ENCODE data around the gene RARS2. TPM values are rescaled to one million over a fixed set of nuclear protein-coding genes. Genes with fewer than 3 reads are reported as not detected.

Gene RARS2
- total RNA-seq, 1 experiment from 2014 or later = 29.8 TPM

GRCh38 chr6:87583822-87584221 is 6.0 kb downstream of the RARS2 start:
- in situ Hi-C loops (cut with HindIII; ENCODE audit: low pct_unique_long_range_greater_than_20kb, low sequenced_read_pairs) = no loop called here
- DNase-seq (ENCODE audit: low read depth) = no peak

- DNase-seq (ENCODE audit: low read depth) = no peak
- in situ Hi-C loops (cut with HindIII; ENCODE audit: low pct_unique_long_range_greater_than_20kb, low sequenced_read_pairs) = no loop called here
Measured at GRCh38 chr6:87575423-87575822, 14.4 kb downstream of the RARS2 start.

- DNase-seq (ENCODE audit: low read depth) = no peak
- in situ Hi-C loops (cut with HindIII; ENCODE audit: low pct_unique_long_range_greater_than_20kb, low sequenced_read_pairs) = no loop called here
Measured at GRCh38 chr6:87574237-87574804, 15.5 kb downstream of the RARS2 start.

- no peak for DNase-seq (ENCODE audit: low read depth)
- in situ Hi-C loops (cut with HindIII; ENCODE audit: low pct_unique_long_range_greater_than_20kb, low sequenced_read_pairs) = no loop called here
Measured at GRCh38 chr6:87573307-87574024, 16.3 kb downstream of the RARS2 start.

GRCh38 chr6:87572883-87573282 is 16.9 kb downstream of the RARS2 start:
- in situ Hi-C loops (cut with HindIII; ENCODE audit: low pct_unique_long_range_greater_than_20kb, low sequenced_read_pairs) = no loop called here
- no peak for DNase-seq (ENCODE audit: low read depth)

- in situ Hi-C loops (cut with HindIII; ENCODE audit: low pct_unique_long_range_greater_than_20kb, low sequenced_read_pairs) = no loop called here
- no peak for DNase-seq (ENCODE audit: low read depth)
Measured at GRCh38 chr6:87572021-87572420, 17.8 kb downstream of the RARS2 start.

GRCh38 chr6:87561017-87561416 is 28.8 kb downstream of the RARS2 start:
- no peak for DNase-seq (ENCODE audit: low read depth)
- in situ Hi-C loops (cut with HindIII; ENCODE audit: low pct_unique_long_range_greater_than_20kb, low sequenced_read_pairs) = no loop called here

GRCh38 chr6:87558446-87558845 is 31.3 kb downstream of the RARS2 start:
- in situ Hi-C loops (cut with HindIII; ENCODE audit: low pct_unique_long_range_greater_than_20kb, low sequenced_read_pairs) = no loop called here
- no peak for DNase-seq (ENCODE audit: low read depth)

GRCh38 chr6:87555506-87555905 is 34.3 kb downstream of the RARS2 start:
- in situ Hi-C loops (cut with HindIII; ENCODE audit: low pct_unique_long_range_greater_than_20kb, low sequenced_read_pairs) = no loop called here
- no peak for DNase-seq (ENCODE audit: low read depth)

GRCh38 chr6:87553159-87553765 is 36.5 kb downstream of the RARS2 start:
- in situ Hi-C loops (cut with HindIII; ENCODE audit: low pct_unique_long_range_greater_than_20kb, low sequenced_read_pairs) = no loop called here
- no peak for DNase-seq (ENCODE audit: low read depth)

- in situ Hi-C loops (cut with HindIII; ENCODE audit: low pct_unique_long_range_greater_than_20kb, low sequenced_read_pairs) = no loop called here
- no peak for DNase-seq (ENCODE audit: low read depth)
Measured at GRCh38 chr6:87551799-87552198, 38.0 kb downstream of the RARS2 start.

GRCh38 chr6:87544474-87544735 is 45.4 kb downstream of the RARS2 start:
- in situ Hi-C loops (cut with HindIII; ENCODE audit: low pct_unique_long_range_greater_than_20kb, low sequenced_read_pairs) = no loop called here
- no peak for DNase-seq (ENCODE audit: low read depth)

- no peak for DNase-seq (ENCODE audit: low read depth)
- in situ Hi-C loops (cut with HindIII; ENCODE audit: low pct_unique_long_range_greater_than_20kb, low sequenced_read_pairs) = no loop called here
Measured at GRCh38 chr6:87543696-87544473, 45.9 kb downstream of the RARS2 start.

GRCh38 chr6:87541744-87542143 is 48.0 kb downstream of the RARS2 start:
- in situ Hi-C loops (cut with HindIII; ENCODE audit: low pct_unique_long_range_greater_than_20kb, low sequenced_read_pairs) = no loop called here
- DNase-seq (ENCODE audit: low read depth) = no peak

- in situ Hi-C loops (cut with HindIII; ENCODE audit: low pct_unique_long_range_greater_than_20kb, low sequenced_read_pairs) = no loop called here
- no peak for DNase-seq (ENCODE audit: low read depth)
Measured at GRCh38 chr6:87541041-87541440, 48.7 kb downstream of the RARS2 start.

- in situ Hi-C loops (cut with HindIII; ENCODE audit: low pct_unique_long_range_greater_than_20kb, low sequenced_read_pairs) = no loop called here
- no peak for DNase-seq (ENCODE audit: low read depth)
Measured at GRCh38 chr6:87540539-87540938, 49.2 kb downstream of the RARS2 start.

GRCh38 chr6:87539554-87539953 is 50.2 kb downstream of the RARS2 start:
- in situ Hi-C loops (cut with HindIII; ENCODE audit: low pct_unique_long_range_greater_than_20kb, low sequenced_read_pairs) = no loop called here
- DNase-seq (ENCODE audit: low read depth) = no peak

GRCh38 chr6:87538510-87539260 is 51.1 kb downstream of the RARS2 start:
- in situ Hi-C loops (cut with HindIII; ENCODE audit: low pct_unique_long_range_greater_than_20kb, low sequenced_read_pairs) = no loop called here
- no peak for DNase-seq (ENCODE audit: low read depth)

Measured in Caki2 (cell line).